Progenitor cell of endocrine pancreas (in vitro differentiated cells): Measurements from ENCODE around the gene SPON2. TPM values are rescaled to one million over a fixed set of nuclear protein-coding genes. Genes with fewer than 3 reads are reported as not detected.

ENCODE experiments used
- DNase-seq: peaks from one replicate; pipeline ENCODE4 v3.0.0; 2021; ENCODE audit warnings: low spot score; ENCODE audit not compliant: unreplicated experiment
- H3K27ac Mint-ChIP-seq: 2 replicates; pipeline ENCODE4 v1.8.0; 2021; ENCODE audit warnings: mild to moderate bottlenecking, moderate library complexity, mixed read lengths
- H3K27me3 Mint-ChIP-seq: 2 replicates; pipeline ENCODE4 v1.8.0; 2021; ENCODE audit warnings: mixed read lengths
- H3K36me3 Mint-ChIP-seq: 2 replicates; pipeline ENCODE4 v1.8.0; 2022; ENCODE audit warnings: mixed read lengths; ENCODE audit not compliant: insufficient read depth
- H3K4me1 Mint-ChIP-seq: 2 replicates; pipeline ENCODE4 v1.8.0; 2021; ENCODE audit warnings: low read depth, mixed read lengths
- H3K4me3 Mint-ChIP-seq: 2 replicates; pipeline ENCODE4 v1.8.0; 2021; ENCODE audit warnings: low read depth, mild to moderate bottlenecking, moderate library complexity, mixed read lengths
- H3K9me3 Mint-ChIP-seq: 2 replicates; pipeline ENCODE4 v1.8.0; 2021; ENCODE audit warnings: low read depth, mixed read lengths
- CTCF ChIP-seq: fragments of 200-600 bp; sonication (generic); IDR thresholded peaks from one replicate; pipeline ENCODE4 v1.5.0; 2021; ENCODE audit warnings: antibody characterized with exemption, mild to moderate bottlenecking; ENCODE audit not compliant: unreplicated experiment
- total RNA-seq: library from RNA; stranded (reverse); gene quantifications from 2 replicates; pipeline ENCODE4 v1.2.1, GENCODE V29; 2021

Gene SPON2
- total RNA-seq, 1 donor from 2014 or later = 2.2 TPM

GRCh38 chr4:1210241-1210841 lies 38.0 kb upstream of the SPON2 start:
- no peaks in the 10 kb centered on the region for H3K4me1 Mint-ChIP-seq

GRCh38 chr4:1209821-1210220 lies 37.4 kb upstream of the SPON2 start:
- no peak for TF ChIP-seq CTCF
- Mint-ChIP-seq H3K9me3 (no peaks in the 10 kb centered on the region), H3K4me1 (no peaks in the 10 kb centered on the region), H3K36me3 (peaks cover 3% of the 10 kb centered on the region), H3K27ac (no peak overlapping the region), H3K27me3 (no peaks in the 10 kb centered on the region), H3K4me3 (no peak overlapping the region)
- no peak for DNase-seq

More at GRCh38 chr4:1210241-1210841, 38.0 kb upstream of the SPON2 start:
- Mint-ChIP-seq H3K36me3 (peaks cover 3% of the 10 kb centered on the region), H3K27ac (no peak overlapping the region), H3K27me3 (no peaks in the 10 kb centered on the region), H3K9me3 (no peaks in the 10 kb centered on the region), H3K4me3 (no peak overlapping the region)
- no peak for DNase-seq
- no peak for TF ChIP-seq CTCF

GRCh38 chr4:1208970-1209704 lies 36.8 kb upstream of the SPON2 start:
- no peak for DNase-seq
- Mint-ChIP-seq H3K9me3 (no peaks in the 10 kb centered on the region), H3K4me3 (no peak overlapping the region), H3K4me1 (no peaks in the 10 kb centered on the region), H3K27me3 (no peaks in the 10 kb centered on the region), H3K27ac (peak overlapping the region; percentile 62), H3K36me3 (peaks cover 4% of the 10 kb centered on the region)
- TF ChIP-seq CTCF = no peak

- Mint-ChIP-seq H3K4me3 (no peak overlapping the region), H3K9me3 (no peaks in the 10 kb centered on the region), H3K36me3 (peaks cover 4% of the 10 kb centered on the region), H3K27me3 (no peaks in the 10 kb centered on the region), H3K4me1 (no peaks in the 10 kb centered on the region), H3K27ac (peak overlapping the region; percentile 29)
- DNase-seq = no peak
- TF ChIP-seq CTCF = no peak
These were observed 36.0 kb upstream of the SPON2 start for GRCh38 chr4:1208266-1208961.

GRCh38 chr4:1207603-1208265 lies 35.4 kb upstream of the SPON2 start:
- DNase-seq = no peak
- TF ChIP-seq CTCF = no peak
- Mint-ChIP-seq H3K36me3 (peaks cover 4% of the 10 kb centered on the region), H3K4me3 (no peak overlapping the region), H3K9me3 (no peaks in the 10 kb centered on the region), H3K27me3 (no peaks in the 10 kb centered on the region), H3K4me1 (no peaks in the 10 kb centered on the region), H3K27ac (no peak overlapping the region)
